WTC11 (cell line): ENCODE data around the gene GUCY1A2.

Experiments
- ATF3 ChIP-seq: sonication (generic); formaldehyde crosslinking; conservative IDR thresholded peaks from 2 replicates; pipeline ENCODE4 v1.8.1; 2022; ENCODE audit warnings: mild to moderate bottlenecking, missing genetic modification reagents
- CREB1 ChIP-seq: sonication (generic); formaldehyde crosslinking; IDR thresholded peaks from 2 replicates; pipeline ENCODE4 v1.8.0; 2023; ENCODE audit warnings: mild to moderate bottlenecking, missing genetic modification reagents
- CTCF ChIP-seq: fragments of 200-600 bp; IDR thresholded peaks from 2 replicates; pipeline ENCODE4 v1.8.0; 2022; ENCODE audit warnings: antibody characterized with exemption
- ESRRA ChIP-seq: sonication (generic); formaldehyde crosslinking; IDR thresholded peaks from 2 replicates; pipeline ENCODE4 v1.8.1; 2022; ENCODE audit warnings: mild to moderate bottlenecking, missing genetic modification reagents, borderline replicate concordance
- ETV6 ChIP-seq: sonication (generic); formaldehyde crosslinking; IDR thresholded peaks from 2 replicates; pipeline ENCODE4 v1.8.1; 2022; ENCODE audit warnings: mild to moderate bottlenecking, missing genetic modification reagents
- FOXK1 ChIP-seq: sonication (generic); formaldehyde crosslinking; IDR thresholded peaks from 2 replicates; pipeline ENCODE4 v1.8.0; 2022; ENCODE audit warnings: mild to moderate bottlenecking, moderate library complexity, missing genetic modification reagents
- HMGXB4 ChIP-seq: sonication (generic); formaldehyde crosslinking; IDR thresholded peaks from 2 replicates; pipeline ENCODE4 v1.8.1; 2023; ENCODE audit warnings: mild to moderate bottlenecking, moderate library complexity, missing genetic modification reagents
- MYBL2 ChIP-seq: sonication (generic); formaldehyde crosslinking; IDR thresholded peaks from 2 replicates; pipeline ENCODE4 v1.8.1; 2023; ENCODE audit warnings: mild to moderate bottlenecking, moderate library complexity, missing genetic modification reagents
- NFYB ChIP-seq: sonication (generic); formaldehyde crosslinking; conservative IDR thresholded peaks from 2 replicates; pipeline ENCODE4 v1.8.0; 2022; ENCODE audit warnings: low read depth, missing genetic modification reagents
- PRRX2 ChIP-seq: fragments of 250-450 bp; sonication (Bioruptor Pico); IDR thresholded peaks from 2 replicates; pipeline ENCODE4 v1.8.0; 2021; ENCODE audit warnings: mild to moderate bottlenecking
- TEAD4 ChIP-seq: sonication (generic); formaldehyde crosslinking; IDR thresholded peaks from 2 replicates; pipeline ENCODE4 v1.8.0; 2022; ENCODE audit warnings: mild to moderate bottlenecking, missing genetic modification reagents
- ZMAT4 ChIP-seq: fragments of 250-450 bp; sonication (Bioruptor Pico); IDR thresholded peaks from 2 replicates; pipeline ENCODE4 v1.9.0; 2021; ENCODE audit warnings: mild to moderate bottlenecking
- ZNF317 ChIP-seq: sonication (generic); formaldehyde crosslinking; IDR thresholded peaks from 2 replicates; pipeline ENCODE4 v1.8.1; 2023; ENCODE audit warnings: low read depth, mild to moderate bottlenecking, moderate library complexity, missing genetic modification reagents, borderline replicate concordance

- TF ChIP-seq CREB1 (CRISPR knock-in tag) = no peak
- TF ChIP-seq TEAD4 (CRISPR knock-in tag) = no peak
- no peak for TF ChIP-seq CTCF
- TF ChIP-seq MYBL2 = no peak
- TF ChIP-seq ATF3 (CRISPR knock-in tag) = no peak
- TF ChIP-seq ESRRA (CRISPR knock-in tag) = no peak
- no peak for TF ChIP-seq FOXK1 (CRISPR knock-in tag)
- TF ChIP-seq ETV6 (CRISPR knock-in tag) = no peak
- TF ChIP-seq ZNF317 (CRISPR knock-in tag) = no peak
- no peak for TF ChIP-seq NFYB (CRISPR knock-in tag)
- TF ChIP-seq ZMAT4 (CRISPR knock-in tag) = no peak
- TF ChIP-seq PRRX2 = no peak
- no peak for TF ChIP-seq HMGXB4
Observed at GRCh38 chr11:106925245-106925644, 93.0 kb downstream of the GUCY1A2 start.
